Left ventricle myocardium inferior (tissue), 1 donor: ENCODE measurements around the gene MVP. TPM values are rescaled to one million over a fixed set of nuclear protein-coding genes. Genes with fewer than 3 reads are reported as not detected.

Experiments used
- DNase-seq: peaks from one replicate; pipeline ENCODE4 v3.0.0-alpha.2; 2020
- H3K27ac ChIP-seq: fragments of 200-600 bp; replicated peaks from 2 replicates; pipeline ENCODE4 v1.8.0; 2021
- H3K27me3 ChIP-seq: fragments of 200-600 bp; 2 replicates; pipeline ENCODE4 v1.8.0; 2021; ENCODE audit warnings: low read depth
- H3K36me3 ChIP-seq: fragments of 200-600 bp; 2 replicates; pipeline ENCODE4 v1.8.0; 2021
- H3K4me1 ChIP-seq: fragments of 200-600 bp; 2 replicates; pipeline ENCODE4 v1.8.0; 2021
- H3K4me3 ChIP-seq: fragments of 200-600 bp; 2 replicates; pipeline ENCODE4 v1.8.0; 2021; ENCODE audit warnings: mild to moderate bottlenecking, moderate library complexity
- H3K9me3 ChIP-seq: fragments of 200-600 bp; replicated peaks from 2 replicates; pipeline ENCODE4 v1.8.0; 2021
- intact Hi-C: fragments of 100-400 bp; cut with micrococcal nuclease; formaldehyde crosslinking; loops from one replicate; pipeline ENCODE4 v1.11.0; 2022
- total RNA-seq: library from RNA; stranded (reverse); fragmentation: NEBNext Ultra II Directional; extraction: Animal tissue kit (Norgen Biotek cat#: 25700); gene quantifications from one replicate; pipeline ENCODE4 v1.2.1, GENCODE V29; 2021
- TF ChIP-seq, protein P1 (sequence below): fragments of 200-600 bp; IDR thresholded peaks from 2 replicates; pipeline ENCODE4 v1.8.0; 2021; ENCODE audit warnings: antibody characterized with exemption, mild to moderate bottlenecking, borderline replicate concordance
- donor health status: DM: no; HTN: yes; CAD: no; lungs with severe emphysema.

Gene MVP
- total RNA-seq, 1 donor from 2014 or later = 38.6 TPM

DNA sequence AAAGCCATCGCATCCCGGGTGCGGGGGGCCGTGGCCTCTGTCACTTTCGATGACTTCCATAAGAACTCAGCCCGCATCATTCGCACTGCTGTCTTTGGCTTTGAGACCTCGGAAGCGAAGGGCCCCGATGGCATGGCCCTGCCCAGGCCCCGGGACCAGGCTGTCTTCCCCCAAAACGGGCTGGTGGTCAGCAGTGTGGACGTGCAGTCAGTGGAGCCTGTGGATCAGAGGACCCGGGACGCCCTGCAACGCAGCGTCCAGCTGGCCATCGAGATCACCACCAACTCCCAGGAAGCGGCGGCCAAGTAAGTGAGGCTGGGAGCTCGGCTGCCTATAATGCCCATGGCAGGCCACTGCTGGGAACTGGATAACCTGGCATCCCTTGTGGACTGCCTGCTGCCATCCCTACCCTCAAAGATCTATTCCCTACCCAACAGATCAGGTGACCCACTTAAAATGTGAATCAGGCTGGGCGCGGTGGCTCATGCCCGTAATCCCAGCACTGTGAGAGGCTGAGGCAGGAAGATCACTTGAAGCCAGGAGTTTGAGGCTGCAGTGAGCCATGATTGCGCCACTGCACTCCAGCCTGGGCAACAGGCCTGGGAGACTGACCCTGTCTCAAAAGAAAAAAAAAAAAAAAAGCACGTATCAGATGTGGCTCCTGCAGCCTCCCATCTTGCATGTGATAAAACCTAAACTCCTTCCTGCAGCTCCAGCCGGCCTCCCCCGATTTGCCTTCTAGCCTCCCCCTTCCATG is 24.5 kb downstream of the MVP start:
- Histone ChIP-seq H3K4me1 (peaks cover 10% of the 10 kb centered on the region), H3K27me3 (no peaks in the 10 kb centered on the region), H3K4me3 (no peak overlapping the region), H3K27ac (peak overlapping the region; percentile 16), H3K9me3 (no peaks in the 10 kb centered on the region), H3K36me3 (peaks cover 77% of the 10 kb centered on the region)
- TF ChIP-seq, protein P1, sequence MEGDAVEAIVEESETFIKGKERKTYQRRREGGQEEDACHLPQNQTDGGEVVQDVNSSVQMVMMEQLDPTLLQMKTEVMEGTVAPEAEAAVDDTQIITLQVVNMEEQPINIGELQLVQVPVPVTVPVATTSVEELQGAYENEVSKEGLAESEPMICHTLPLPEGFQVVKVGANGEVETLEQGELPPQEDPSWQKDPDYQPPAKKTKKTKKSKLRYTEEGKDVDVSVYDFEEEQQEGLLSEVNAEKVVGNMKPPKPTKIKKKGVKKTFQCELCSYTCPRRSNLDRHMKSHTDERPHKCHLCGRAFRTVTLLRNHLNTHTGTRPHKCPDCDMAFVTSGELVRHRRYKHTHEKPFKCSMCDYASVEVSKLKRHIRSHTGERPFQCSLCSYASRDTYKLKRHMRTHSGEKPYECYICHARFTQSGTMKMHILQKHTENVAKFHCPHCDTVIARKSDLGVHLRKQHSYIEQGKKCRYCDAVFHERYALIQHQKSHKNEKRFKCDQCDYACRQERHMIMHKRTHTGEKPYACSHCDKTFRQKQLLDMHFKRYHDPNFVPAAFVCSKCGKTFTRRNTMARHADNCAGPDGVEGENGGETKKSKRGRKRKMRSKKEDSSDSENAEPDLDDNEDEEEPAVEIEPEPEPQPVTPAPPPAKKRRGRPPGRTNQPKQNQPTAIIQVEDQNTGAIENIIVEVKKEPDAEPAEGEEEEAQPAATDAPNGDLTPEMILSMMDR = no peak
- intact Hi-C loops = no loop called here
- DNase-seq = no peak

DNA sequence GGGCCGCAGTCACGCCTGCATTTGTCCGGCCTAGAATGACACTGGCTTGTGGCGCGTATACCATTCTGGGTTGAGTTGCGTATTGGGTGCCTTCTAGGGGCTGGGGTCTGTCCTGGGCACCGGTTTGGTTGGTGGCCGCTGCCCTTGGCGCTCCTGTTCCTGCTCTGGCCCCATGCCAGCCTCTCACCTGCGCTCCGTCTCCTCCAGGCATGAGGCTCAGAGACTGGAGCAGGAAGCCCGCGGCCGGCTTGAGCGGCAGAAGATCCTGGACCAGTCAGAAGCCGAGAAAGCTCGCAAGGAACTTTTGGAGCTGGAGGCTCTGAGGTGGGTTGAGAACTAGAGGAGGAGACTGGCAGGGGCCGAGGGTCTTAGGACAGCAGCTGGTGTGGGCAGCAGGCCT is 25.4 kb downstream of the MVP start:
- H3K4me3 ChIP-seq = no peak overlapping the region
- H3K27ac ChIP-seq = peak overlapping the region; percentile 16
- H3K27me3 ChIP-seq = no peaks in the 10 kb centered on the region
- TF ChIP-seq, protein P1 = no peak
- intact Hi-C loops = no loop called here
- peaks cover 68% of the 10 kb centered on the region for H3K36me3 ChIP-seq
- H3K4me1 ChIP-seq = peaks cover 4% of the 10 kb centered on the region
- no peak for DNase-seq
- no peaks in the 10 kb centered on the region for H3K9me3 ChIP-seq

DNA sequence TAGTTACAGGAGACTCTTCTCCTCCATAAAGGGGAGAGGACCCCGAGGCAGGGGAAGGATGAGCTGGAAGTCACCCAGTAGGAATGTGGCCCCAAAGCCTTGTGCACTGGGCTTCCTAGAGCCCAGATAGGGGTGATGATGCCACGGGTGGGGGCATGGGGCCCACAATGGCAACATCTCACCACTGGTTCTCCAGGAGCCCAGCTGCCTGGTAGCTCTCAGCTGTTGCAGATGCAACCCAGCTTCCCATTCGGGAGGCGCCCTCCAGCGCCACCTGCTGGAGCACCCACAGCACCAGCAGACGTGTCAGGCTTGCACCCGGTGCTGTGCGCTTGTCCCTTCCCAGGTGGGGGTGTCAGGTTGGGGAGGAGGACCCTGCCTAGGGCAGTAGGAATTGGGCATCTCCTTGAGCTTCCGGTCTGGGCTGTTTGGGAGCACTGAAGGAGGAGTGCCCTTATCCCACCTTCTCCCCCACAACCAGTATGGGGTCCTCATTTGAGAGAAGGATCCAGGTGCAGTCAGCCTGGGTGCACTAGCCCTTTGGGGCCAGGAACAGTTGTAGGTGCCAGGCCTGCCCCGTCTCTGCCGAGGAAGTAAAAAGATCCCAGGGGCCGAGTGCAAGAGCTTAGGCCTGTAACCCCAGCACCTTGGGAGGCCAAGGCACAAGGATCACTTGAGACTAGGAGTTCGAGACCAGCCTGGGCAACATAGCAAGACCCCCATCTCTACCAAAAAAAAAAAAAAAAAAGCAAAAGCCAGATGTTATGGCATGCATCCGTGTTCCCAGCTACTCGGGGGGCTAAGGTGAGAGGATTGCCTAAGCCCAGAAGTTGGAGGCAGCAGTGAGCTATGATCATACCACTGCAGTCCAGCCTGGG is 28.4 kb downstream of the MVP start:
- H3K4me3 ChIP-seq = no peak overlapping the region
- peaks cover 42% of the 10 kb centered on the region for H3K36me3 ChIP-seq
- H3K9me3 ChIP-seq = no peaks in the 10 kb centered on the region
- TF ChIP-seq, protein P1 = peak; percentile 92
- peak overlapping the region; percentile 5 for H3K27ac ChIP-seq
- peak; percentile 71 for DNase-seq
- H3K27me3 ChIP-seq = no peaks in the 10 kb centered on the region
- peaks cover 16% of the 10 kb centered on the region for H3K4me1 ChIP-seq
- intact Hi-C loops = no loop called here

DNA sequence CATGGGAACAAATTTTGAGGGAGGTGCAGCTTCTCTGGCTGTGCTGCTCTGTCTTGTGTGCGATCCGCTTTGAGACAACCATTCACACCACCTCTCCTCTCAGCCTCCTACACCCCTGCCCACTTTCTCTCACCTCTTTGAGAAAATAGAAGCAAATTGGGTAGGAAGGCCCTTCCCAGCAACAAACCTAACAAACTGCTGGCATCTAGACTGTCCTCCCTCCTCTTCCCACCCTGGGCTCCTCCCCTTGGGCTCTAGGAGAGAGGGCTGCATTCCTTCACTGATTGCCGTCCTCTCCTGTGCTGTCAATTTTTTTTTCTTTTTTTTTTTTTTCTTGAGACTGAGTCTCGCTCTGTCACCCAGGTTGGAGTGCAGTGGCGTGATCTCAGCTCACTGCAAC is 29.2 kb downstream of the MVP start:
- intact Hi-C loops = no loop called here
- Histone ChIP-seq H3K4me1 (peaks cover 16% of the 10 kb centered on the region), H3K27ac (peak overlapping the region; percentile 5), H3K36me3 (peaks cover 34% of the 10 kb centered on the region), H3K27me3 (no peaks in the 10 kb centered on the region), H3K9me3 (no peaks in the 10 kb centered on the region), H3K4me3 (no peak overlapping the region)
- TF ChIP-seq, protein P1 = no peak
- no peak for DNase-seq

DNA sequence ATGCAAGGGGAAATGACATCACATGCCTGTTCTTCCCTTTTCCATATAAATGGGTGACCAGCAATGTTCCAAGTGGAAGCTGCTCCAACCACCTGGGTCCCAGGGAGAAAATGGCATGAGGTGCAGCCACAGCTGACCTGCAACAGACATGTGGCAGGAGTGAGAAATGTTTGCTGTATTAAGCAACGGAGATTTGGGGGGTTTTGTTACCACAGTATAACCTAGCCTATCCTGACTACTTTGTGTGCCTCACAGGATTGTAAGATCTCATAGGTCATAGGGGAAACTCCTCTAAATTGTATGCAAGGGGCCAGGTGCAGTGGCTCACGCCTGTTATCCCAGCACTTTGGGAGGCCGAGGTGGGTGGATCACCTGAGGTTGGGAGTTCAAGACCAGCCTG is 30.7 kb downstream of the MVP start:
- peaks cover 19% of the 10 kb centered on the region for H3K36me3 ChIP-seq
- no peak for DNase-seq
- H3K9me3 ChIP-seq = no peaks in the 10 kb centered on the region
- H3K27ac ChIP-seq = no peak overlapping the region
- H3K4me3 ChIP-seq = no peak overlapping the region
- H3K27me3 ChIP-seq = no peaks in the 10 kb centered on the region
- TF ChIP-seq, protein P1 = no peak
- H3K4me1 ChIP-seq = peaks cover 23% of the 10 kb centered on the region
- intact Hi-C loops = no loop called here
